ENCODE data around the gene CCDC50.

Gene CCDC50

DNA sequence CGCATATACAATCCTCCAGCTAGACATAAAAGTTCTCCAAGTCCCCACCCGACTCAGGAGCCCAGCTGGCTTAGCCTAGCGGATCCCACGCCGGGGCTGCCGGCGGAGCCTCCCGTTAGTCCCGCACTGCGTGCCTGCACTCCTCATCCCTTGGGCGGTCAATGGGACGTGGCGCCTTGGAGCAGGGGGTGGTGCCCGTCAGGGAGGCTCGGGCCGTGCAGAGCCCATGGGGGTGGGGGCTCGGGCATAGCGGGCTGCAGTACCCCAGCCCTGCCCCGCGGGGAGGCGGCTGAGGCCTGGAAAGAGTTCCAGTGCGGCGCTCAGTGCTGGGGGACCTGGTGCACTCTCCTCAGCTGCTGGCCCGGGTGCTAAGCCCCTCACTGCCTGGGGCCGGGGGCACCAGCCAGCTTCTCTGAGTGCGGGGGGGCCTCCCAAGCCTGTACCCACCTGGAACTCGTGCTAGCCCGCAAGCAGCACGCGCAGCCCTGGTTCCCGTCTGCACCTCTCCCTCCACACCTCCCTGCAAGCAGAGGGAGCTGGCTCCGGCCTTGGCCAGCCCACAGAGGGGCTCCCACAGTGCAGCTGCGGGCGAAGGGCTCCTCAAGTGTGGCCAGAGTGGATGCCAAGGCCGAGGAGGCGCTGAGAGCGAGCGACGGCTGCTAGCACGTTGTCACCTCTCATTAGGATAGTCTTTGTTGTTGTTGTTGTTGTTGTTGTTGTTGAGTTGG lies 12.2 kb upstream of the CCDC50 start:
- FAIRE-seq (no peak), DNase-seq (ENCODE audit: low spot score) (no peak)

DNA sequence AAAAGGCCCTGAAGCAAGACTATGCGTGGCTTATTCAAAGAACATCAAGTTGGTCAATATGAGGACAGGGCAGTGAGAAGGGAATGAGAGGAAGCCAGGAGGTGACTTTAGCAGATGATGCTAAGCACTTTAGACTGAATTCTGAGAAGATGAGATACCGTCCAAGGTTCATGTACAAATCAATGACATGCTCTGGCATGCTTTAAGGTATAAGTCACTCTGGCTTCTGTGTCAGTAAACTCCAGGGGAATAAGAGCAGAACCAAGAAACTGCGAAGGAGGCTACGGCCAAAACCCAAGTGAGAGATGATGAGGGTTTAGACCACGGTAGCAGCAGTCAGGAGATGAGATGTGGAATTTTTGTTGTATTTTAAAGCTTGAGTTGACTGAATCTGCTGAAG lies 8.9 kb upstream of the CCDC50 start:
- no peak for DNase-seq (ENCODE audit: low spot score)
- no peak for FAIRE-seq

DNA sequence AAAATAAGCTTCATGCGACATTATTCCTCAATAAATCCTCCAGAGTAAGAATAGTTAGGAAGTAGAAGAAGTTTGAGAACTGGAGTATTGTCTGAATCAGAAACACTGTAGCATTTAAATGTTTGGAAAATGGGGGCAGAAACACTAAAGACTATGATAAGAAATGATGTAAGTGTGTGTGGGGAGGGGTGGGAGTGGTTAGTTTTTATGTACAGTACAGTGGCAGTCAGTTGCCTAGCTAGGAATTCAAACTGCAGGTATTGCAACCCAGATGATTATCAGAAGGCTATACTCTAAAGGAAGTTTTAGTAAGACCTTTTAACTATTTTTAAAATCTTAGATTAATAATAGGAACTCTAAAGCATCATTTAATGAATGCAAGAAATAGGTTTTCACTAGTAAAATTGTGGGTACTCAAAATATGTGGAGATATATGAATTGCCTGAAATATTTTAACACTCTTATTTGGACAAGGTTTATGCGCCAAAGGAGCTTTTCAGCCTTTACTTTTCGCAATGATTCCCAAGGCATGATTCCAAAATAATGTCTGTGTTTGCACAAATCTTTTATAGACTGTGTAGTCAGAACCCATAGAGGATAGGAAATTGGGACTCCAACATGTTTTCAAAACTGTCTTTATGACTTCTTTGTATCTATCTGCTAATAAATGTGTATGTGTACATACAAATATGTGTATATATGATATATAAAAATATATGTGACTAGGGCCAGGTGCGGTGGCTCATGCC lies 8.0 kb upstream of the CCDC50 start:
- DNase-seq (ENCODE audit: low spot score) = no peak
- FAIRE-seq = no peak

DNA sequence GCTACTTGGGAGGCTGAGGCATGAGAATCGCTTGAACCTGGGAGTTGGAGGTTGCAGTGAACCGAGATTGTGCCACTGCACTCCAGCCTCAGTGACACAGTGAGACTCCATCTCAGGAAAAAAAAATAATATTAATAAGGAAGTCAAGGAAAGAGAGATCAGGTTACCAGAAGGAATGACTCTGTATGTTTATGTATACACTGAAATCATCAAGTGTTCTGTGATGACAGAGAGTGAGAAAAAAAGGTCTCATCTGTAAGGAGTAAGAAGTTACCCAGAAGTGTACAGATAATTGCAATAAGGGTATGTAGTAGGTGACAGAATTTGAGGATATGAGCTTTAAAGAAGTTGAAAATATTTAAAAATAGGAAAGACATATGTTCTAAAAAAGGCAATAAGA lies 4.3 kb upstream of the CCDC50 start:
- DNase-seq (ENCODE audit: low spot score) (no peak), FAIRE-seq (no peak)

DNA sequence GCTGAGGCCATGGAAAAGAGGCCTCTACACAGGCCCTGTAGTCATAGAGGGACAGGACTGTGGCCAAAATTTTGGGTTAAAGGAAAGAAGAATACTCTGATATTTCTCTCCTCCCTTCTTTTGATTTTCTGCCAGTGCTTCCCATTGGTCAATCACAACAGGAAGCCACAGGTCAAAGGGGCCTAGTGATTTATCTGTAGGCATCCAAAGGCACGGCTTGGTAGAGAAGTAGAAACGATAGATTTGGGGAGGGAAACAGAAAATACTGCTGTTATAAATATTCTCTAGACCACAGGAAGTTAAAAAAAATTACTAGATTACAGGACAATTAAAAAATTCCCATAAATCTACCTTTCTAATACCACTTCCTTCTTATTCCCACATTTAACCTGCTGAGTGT lies 1.7 kb upstream of the CCDC50 start:
- FAIRE-seq (no peak), DNase-seq (ENCODE audit: low spot score) (no peak)

DNA sequence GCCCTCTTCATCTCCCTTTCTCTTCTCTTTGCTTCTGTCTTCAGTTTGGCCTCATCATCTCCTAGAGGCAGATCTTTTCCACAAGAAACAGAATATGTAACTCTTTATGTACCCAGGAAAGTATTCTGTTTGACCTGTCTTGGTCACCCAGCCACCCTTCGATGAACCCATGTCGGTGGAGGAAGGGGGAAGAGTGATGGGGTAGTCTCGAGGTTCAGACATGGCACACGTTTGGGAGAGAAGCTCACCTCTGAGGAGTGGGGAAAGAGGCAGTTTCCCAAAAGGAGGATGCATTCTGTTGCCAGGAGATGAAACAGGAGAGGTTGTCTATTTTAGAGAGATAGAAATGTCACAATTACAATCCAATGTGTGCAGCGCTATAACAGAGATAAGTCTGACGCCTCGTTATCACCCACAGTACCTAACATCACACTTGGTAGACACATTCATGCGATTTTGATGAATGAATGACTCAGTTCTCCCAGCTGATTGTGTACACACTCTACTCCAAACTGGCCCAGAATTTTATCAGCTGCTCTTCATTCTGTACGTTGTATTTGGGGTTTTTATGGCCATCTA lies 722 bp upstream of the CCDC50 start:
- DNase-seq (ENCODE audit: low spot score) (peak; percentile 29), FAIRE-seq (no peak)

DNA sequence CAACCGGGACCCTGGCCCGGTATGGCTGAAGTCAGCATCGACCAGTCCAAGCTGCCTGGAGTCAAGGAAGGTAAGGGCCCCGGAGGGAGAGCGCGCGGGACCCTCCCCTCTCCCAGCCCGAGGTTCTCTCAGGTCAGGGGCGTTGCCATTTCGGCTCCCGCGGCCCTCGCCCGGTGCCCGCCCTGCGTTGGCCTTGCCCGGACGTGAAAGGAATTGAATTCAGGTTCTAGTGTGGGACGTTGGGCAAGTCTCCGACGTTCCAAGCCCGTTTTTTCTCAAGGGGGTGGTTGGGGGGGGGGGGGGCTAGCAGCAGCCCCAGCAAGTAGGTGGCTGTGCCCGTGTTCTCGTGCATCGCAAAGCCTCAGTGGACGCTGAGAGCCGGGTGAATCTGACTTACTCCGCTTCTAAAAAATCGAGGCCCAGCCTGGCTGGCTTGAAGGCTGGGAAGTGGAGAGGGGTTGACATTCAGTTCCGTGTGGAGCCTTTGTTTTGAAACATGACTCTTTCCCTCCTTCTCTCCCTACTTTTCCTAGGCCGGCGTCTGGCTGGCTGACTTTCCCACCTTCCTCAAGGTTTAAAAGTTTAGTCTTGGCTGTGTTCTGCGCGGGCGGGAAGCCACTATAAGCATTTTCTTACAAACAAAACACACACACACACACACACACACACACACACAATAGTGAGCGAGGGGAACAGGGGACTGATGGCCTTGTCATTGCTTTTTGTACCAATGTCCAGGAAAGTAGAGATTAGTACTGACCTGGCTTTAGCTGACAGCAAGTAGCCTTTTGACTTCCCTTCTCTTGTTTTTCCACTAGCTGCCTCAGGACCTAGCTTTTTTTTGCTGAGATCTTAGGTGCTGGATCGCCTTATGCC lies 698 bp downstream of the CCDC50 start, which contains the start of gene UTS2B:
UTS2B (minus strand) TSS at position 873 of the 876 bp plus-strand sequence. CDS start 48,337 bp downstream, outside the sequence.
- DNase-seq (ENCODE audit: low spot score) = peak; percentile 41
- no peak for FAIRE-seq

DNA sequence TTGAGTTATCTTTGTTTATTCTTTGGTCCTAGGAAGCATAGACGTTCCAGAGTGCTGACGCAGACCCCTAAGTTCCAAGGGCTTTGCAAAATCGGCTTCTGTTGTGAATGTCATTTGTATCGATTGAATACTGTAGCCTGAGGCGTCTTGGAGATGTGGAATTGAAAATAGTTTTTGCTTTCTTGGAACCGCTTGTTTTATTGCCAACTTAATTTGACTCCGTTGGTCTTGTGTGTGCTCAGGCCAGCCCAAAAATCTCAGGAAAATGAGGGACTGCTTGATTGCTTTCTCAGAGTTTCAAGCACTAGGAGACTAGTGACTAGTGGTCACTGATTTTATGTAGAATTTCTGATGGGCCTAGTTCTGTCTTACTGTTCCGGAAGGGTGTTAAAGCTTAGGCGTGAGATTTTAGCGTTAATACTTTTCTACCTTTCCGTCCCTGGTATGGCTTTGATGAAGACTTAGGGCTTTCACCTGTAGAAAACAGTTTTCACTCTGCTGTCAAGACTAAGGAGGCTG lies 1.4 kb downstream of the CCDC50 start:
- DNase-seq (ENCODE audit: low spot score) (no peak), FAIRE-seq (no peak)

DNA sequence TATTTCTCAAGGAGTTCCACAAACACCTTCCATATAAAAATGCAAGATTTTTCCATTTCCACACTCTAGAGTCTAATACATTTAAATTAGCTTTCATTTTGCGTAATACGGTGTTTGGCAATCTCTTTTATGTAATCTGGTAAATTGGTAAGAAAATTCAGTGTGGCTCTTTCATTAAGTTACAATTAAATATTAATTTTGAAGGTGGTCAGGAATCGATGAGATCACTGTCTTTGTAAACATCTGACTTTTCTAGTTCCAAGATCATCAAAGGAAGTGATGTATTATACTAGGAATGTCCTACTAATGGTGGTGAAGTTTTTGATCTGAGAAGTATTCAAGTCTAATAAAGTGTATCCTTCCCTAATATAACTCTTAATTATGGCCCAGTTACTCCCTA lies 2.2 kb downstream of the CCDC50 start:
- DNase-seq (ENCODE audit: low spot score) (peak; percentile 8), FAIRE-seq (no peak)

DNA sequence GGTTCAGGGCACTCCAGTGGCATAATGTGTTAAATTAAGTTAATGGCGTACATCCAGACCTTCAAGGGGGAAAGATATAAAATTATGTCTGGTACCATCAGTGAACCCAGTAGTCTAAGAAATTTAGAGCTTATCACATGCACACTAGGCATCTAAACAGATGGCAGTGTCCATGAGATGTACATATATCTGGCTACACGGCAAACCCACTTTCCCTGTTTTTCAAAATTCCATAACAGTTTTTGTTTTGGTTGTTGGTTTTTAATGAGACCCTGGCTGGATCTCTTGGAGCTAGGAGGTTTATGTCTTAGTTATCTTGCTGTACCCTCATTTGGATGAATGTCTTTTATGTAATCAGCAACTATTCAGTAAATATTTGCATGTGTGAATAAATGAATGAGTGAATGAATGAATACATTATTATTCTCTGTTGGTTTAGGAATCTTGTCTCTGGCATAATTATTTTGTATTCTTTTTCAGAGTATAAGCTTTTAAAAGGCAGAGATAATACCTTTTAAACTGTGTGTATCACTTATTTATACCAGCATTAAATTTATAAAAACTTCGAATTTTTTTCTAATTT lies 4.2 kb downstream of the CCDC50 start:
- DNase-seq (ENCODE audit: low spot score) (no peak), FAIRE-seq (no peak)

DNA sequence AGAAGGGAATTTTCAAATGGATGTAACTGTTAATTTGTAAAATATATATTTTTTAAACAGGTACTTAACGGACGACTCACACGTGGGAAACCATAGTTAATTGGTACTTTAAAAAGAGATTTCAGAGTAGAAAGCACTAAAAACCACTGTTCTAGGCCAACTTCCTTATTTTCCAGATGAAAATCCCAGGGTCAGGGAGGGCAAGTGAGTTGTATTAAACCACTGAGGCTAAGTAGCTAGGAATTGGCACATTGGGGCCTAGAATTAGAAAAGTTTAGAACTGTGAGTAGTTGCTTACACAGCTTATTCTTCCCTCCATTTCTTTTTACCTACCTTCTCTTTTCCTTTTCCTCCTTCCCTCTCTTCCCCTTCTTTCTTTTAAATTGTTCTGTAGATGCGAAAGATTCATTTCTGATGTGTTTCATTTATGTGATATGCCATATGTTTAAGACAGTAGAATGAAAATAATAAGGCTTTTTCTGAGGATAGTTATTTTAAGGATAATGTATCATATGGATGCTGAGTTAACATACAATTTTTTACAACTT lies 5.2 kb downstream of the CCDC50 start:
- DNase-seq (ENCODE audit: low spot score) (no peak), FAIRE-seq (no peak)

DNA sequence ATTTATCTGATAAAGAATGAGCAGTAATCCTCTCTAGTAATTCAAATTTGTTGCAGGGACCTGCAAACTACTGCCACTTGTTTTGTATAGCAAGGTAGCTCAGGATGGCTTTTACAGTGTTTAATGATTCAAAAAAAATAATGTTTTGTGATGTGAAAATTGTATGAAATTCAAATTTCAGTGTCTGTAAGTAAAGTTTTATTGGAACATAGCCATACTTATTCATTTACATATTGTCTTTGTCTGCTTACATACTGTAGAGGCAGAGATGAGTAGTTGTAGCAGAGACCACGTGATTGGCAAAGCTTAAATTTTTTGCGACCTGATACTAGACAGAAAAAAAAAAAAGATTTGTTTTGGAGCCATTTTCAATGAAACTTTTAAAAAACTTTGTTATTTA lies 7.6 kb downstream of the CCDC50 start:
- DNase-seq (ENCODE audit: low spot score) (no peak), FAIRE-seq (no peak)

DNA sequence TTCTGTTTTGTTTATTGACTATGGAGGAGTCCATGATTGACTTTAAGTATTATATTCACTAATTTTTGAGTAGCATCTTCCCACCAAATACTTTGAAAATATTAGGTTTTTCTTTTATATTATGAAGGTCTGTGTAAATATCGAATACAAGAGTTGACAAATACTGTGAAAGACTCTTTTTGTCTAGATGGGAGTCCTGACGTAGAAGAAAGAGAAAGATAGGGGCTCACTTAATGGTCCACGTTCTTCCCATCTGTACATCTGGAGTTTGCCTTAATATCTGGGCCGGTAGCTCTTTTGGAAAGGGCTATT lies 8.9 kb downstream of the CCDC50 start:
- FAIRE-seq (no peak), DNase-seq (ENCODE audit: low spot score) (no peak)

DNA sequence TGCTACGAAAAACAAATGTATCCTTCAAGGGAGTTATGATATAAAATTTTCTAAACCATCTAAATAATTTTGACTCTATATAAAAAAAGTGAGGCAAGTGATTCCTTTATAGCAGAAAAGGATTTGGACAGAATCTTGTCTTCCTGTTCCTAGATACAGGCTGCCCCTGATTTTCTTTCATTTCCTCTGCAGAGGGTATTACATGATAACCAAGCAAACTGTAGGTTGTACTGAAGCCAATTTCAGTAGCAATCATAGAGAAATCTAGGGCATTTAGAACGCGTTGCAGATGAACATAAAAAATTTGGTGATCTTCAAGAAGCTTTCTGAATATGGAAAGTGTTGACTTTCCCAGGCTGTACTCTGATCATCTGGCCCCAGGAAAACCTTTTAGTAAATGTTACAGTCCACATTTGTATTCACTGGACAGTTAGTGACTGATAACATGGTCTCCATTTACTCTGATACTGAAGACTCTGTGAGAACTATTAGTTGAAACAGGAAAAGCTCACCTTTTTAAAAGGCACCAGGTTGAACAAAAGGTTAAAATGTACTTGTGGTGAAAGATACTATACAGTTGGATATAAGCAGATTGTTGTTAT lies 10.2 kb downstream of the CCDC50 start:
- DNase-seq (ENCODE audit: low spot score) = no peak
- no peak for FAIRE-seq

DNA sequence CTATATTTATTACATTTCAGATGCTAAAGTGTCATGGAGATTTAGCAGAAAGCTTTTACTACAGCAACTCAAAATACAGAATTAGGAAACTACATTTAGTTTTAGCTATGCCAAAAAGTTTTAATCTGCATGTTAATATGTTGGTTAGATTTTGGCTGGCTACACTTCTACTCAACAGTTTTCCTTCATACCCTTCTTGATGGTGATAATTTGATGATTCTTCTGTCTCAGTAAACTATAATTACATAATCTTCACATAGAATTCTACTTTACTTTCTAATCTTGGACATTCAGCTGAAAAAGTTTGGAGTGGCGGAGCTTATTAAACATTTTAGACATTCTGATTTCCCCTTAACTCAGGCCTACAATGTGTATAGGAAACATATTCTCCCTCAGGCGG lies 11.2 kb downstream of the CCDC50 start:
- DNase-seq (ENCODE audit: low spot score) (no peak), FAIRE-seq (no peak)

DNA sequence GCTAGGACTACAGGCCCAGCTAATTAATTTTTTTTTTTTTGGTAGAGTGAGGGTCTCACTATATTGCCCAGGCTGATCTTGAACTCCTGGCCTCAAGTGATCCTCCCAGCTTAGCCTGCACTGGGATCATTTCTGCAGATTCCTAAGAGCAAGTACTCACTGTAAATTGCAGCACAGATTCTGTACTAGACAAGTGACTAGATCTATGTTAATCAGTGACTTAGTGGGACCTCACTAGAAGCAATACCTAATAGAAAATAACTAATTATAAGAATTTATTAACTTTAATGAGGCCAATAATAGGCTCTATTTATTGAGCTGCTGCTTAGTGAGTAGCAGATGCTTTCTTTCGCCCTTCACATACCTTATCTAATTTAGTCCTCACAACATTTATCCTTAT lies 11.8 kb downstream of the CCDC50 start:
- no peak for FAIRE-seq
- DNase-seq (ENCODE audit: low spot score) = no peak

DNA sequence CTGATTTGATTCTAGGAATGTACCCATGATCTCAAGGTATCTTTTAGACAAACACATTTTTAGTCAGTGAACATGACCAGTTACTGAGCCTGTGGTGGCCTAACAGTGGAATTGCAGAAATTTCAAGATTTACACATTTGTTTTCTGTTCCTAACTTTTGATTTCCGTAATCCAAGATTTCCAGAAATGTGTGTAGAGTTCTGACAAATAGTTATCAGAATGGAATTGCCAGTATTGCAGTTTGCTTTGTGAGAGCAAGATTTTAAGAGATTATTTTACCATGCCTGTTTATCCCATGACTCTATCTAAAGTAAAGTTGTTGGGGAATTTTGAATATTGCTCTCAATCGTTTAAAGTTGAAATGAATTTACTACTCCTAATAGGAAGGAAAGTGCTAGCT lies 12.8 kb downstream of the CCDC50 start:
- FAIRE-seq (no peak), DNase-seq (ENCODE audit: low spot score) (no peak)

DNA sequence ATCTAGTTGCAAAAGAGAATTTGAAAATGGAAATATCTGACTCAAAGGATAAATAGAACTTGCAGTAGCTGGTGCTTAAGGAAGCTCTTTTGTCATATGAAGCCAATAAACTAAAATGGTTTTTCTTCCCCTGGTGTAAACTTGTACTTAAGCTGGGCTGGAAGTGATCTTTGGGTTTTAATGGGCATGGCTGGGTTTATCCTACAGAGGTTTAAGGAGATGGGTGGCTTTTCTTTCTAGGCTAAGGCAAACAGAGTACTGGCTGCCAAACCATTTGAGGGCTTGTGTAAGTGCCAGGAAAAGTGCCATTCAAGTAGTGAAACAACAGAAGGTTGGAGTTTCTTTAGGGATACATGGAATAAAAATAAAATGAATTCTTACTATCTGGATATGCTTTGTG lies 13.2 kb downstream of the CCDC50 start:
- no peak for DNase-seq (ENCODE audit: low spot score)
- FAIRE-seq = no peak

DNA sequence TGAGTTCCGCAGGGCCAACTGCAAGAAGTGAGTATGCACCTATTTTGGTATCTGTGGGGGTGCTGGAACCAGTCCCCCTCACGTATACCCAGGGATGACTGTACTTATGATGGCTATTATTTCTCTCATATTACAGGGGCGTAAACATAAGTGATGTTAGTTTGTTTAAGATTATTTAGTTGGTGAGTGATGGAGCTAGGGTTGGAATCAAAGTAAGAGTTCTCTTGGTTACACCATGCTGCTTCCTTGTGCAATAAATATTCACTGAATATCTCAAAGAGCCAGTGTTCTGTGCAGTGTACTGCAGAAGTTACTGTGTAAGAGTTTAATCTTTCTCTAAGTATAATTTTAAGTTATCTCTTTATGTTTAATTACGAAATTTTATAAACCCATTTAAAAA lies 13.9 kb downstream of the CCDC50 start:
- FAIRE-seq (no peak), DNase-seq (ENCODE audit: low spot score) (no peak)

DNA sequence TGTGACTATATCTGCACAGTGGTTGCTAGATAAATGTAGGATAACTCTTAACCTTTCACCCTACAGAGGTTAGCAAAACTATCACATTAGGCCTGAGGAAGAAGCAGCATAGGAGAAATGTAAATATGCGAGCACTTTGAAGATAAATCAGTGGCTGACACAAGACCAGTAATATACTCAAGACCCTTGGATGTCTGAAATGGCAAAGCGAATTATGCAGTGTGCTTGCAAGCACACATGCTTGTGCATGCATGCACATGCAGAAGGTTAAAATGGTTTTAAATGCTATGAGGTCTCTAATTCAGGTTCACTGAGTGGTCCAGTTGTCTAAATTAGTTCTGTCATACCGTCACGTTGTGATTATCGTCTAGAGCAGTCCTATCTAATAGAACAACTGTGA lies 14.7 kb downstream of the CCDC50 start:
- FAIRE-seq (no peak), DNase-seq (ENCODE audit: low spot score) (no peak)

DNA sequence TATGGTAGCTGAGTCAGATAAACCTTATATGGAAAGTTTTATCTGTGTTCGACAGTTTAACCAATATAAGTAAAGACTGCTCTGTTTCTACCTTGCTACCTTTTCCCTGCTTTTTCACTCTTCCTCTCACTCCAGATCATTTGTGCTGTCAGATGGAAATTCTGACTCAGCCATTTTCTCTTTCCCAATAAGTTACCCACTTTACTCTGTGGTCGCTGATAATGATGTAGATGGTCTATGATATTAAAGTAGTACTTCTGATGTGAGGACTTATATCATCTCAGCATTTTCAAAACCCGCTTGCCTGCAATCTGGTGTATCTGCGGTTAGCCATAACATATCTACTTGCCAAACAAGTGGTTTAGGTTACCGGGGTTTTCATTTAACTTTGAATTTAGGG lies 16.1 kb downstream of the CCDC50 start:
- no peak for FAIRE-seq
- no peak for DNase-seq (ENCODE audit: low spot score)

Measured in urothelium cell line (cell line).